NB4 (cell line): Measurements from ENCODE around the gene CYB5A.

Experiments used
- DNase-seq: peaks from one replicate; pipeline ENCODE4 v3.0.0; 2010; ENCODE audit warnings: low read depth
- H3K4me3 ChIP-seq: one replicate; pipeline ENCODE4 v1.5.1; 2011; ENCODE audit warnings: mild to moderate bottlenecking, low read depth, low read length, moderate library complexity
- CTCF ChIP-seq: IDR thresholded peaks from one replicate; pipeline ENCODE4 v1.5.1; 2012; ENCODE audit warnings: low read depth, low read length
- MAX ChIP-seq: IDR thresholded peaks from 2 replicates; pipeline ENCODE4 v1.6.1; 2011; ENCODE audit warnings: low read depth, low read length
- MYC ChIP-seq: IDR thresholded peaks from 2 replicates; pipeline ENCODE4 v1.6.1; 2011; ENCODE audit warnings: low read depth, low read length
- POLR2A ChIP-seq: IDR thresholded peaks from 2 replicates; pipeline ENCODE4 v1.6.1; 2011; ENCODE audit warnings: mild to moderate bottlenecking; ENCODE audit not compliant: insufficient read length; ENCODE audit errors: extremely low read depth

Gene CYB5A

GRCh38 chr18:74241426-74241825 lies 50.3 kb downstream of the CYB5A start:
- no peak for DNase-seq
- no peak for TF ChIP-seq MYC
- no peak for TF ChIP-seq CTCF
- no peak for TF ChIP-seq MAX
- no peak for TF ChIP-seq POLR2A
- no peak overlapping the region for H3K4me3 ChIP-seq

- no peak overlapping the region for H3K4me3 ChIP-seq
- no peak for DNase-seq
- TF ChIP-seq POLR2A: no peak
- TF ChIP-seq MYC: no peak
- no peak for TF ChIP-seq CTCF
- TF ChIP-seq MAX: no peak
Observed at GRCh38 chr18:74239567-74239966, 52.2 kb downstream of the CYB5A start.

GRCh38 chr18:74234326-74235171 lies 57.2 kb downstream of the CYB5A start:
- TF ChIP-seq MAX: no peak
- peak; percentile 43 for DNase-seq
- no peak overlapping the region for H3K4me3 ChIP-seq

- TF ChIP-seq MYC (no peak), POLR2A (no peak), MAX (no peak), CTCF (no peak)
- no peak overlapping the region for H3K4me3 ChIP-seq
- no peak for DNase-seq
Observed at GRCh38 chr18:74233933-74234325, 57.8 kb downstream of the CYB5A start.

GRCh38 chr18:74230922-74231714 lies 60.6 kb downstream of the CYB5A start:
- DNase-seq: no peak
- no peak for TF ChIP-seq CTCF
- no peak for TF ChIP-seq MYC
- no peak for TF ChIP-seq MAX
- no peak for TF ChIP-seq POLR2A
- no peak overlapping the region for H3K4me3 ChIP-seq

GRCh38 chr18:74229891-74230290 lies 61.9 kb downstream of the CYB5A start:
- TF ChIP-seq POLR2A: no peak
- TF ChIP-seq CTCF: no peak
- no peak for TF ChIP-seq MYC
- TF ChIP-seq MAX: no peak

More at GRCh38 chr18:74229891-74230290, 61.9 kb downstream of the CYB5A start:
- H3K4me3 ChIP-seq: no peak overlapping the region
- no peak for DNase-seq
